HepG2 (cell line): ENCODE data around the gene KAZN. TPM values are rescaled to one million over a fixed set of nuclear protein-coding genes. Genes with fewer than 3 reads are reported as not detected.

ENCODE experiments used
- ATAC-seq: fragments of 200-7000 bp; cut with Tn5 transposase; 3 replicates; pipeline ENCODE4 v1.9.1; 2020; ENCODE audit warnings: mild to moderate bottlenecking, moderate library complexity
- BruUV-seq: library from RNA; stranded (reverse); fragments of 400-500 nt; replicated peaks from 2 replicates; lab custom pipeline; 2021; lab: Mats Ljungman, UMichigan
- CTCF ChIA-PET: fragments of 300-600 bp; formaldehyde crosslinking; extraction: SDS; loops from one replicate; lab custom pipeline; 2021; ENCODE audit warnings: low total read pairs, inconsistent platforms, low intra/inter-chr PET ratio; lab: Yijun Ruan, JAX
- POLR2A ChIA-PET: fragments of 350-600 bp; sonication (Branson Sonifier 250); formaldehyde crosslinking; loops from one replicate; lab custom pipeline; 2020; ENCODE audit warnings: antibody characterized with exemption, inconsistent platforms; lab: Yijun Ruan, JAX
- DNase-seq: peaks from one replicate; pipeline ENCODE4 v3.0.0-alpha.2; 2015; ENCODE audit warnings: low spot score
- FAIRE-seq: peaks from 3 replicates; lab custom pipeline; 2011; peaks lifted over from hg19 to GRCh38; lab: Jason Lieb, UNC
- H2AFZ ChIP-seq: one replicate; pipeline ENCODE4 v1.6.1; 2011; ENCODE audit warnings: low read length, inconsistent platforms
- H3K27ac ChIP-seq: fragments of 300-600 bp; 3 replicates; pipeline ENCODE4 v1.8.0; 2011; ENCODE audit warnings: mixed run types, mild to moderate bottlenecking, mixed read lengths, low read length, inconsistent platforms; ENCODE audit not compliant: insufficient read depth; ENCODE audit errors: extremely low read length
- H3K27me3 ChIP-seq, 2 experiments: fragments of 200-600 bp in 1 of 2; 2 replicates in 1 of 2; 3 replicates in 1 of 2; pipeline versions ENCODE4 v1.6.0 to v1.8.0; 2011; ENCODE audit warnings: low read length in 2 of 2, mild to moderate bottlenecking in 2 of 2, moderate library complexity in 2 of 2, inconsistent platforms in 1 of 2; ENCODE audit not compliant: insufficient read depth in 2 of 2, control insufficient read depth in 1 of 2
- H3K36me3 ChIP-seq, 2 experiments: fragments of 200-600 bp in 1 of 2; replicated peaks in 1 of 2; 2 replicates in 1 of 2; 3 replicates in 1 of 2; pipeline versions ENCODE4 v1.5.1 to v1.8.0; 2011; ENCODE audit warnings: low read length in 2 of 2, inconsistent platforms in 1 of 2; ENCODE audit not compliant: insufficient read depth in 2 of 2, control insufficient read depth in 1 of 2
- H3K4me1 ChIP-seq: 2 replicates; pipeline ENCODE4 v1.5.1; 2012; ENCODE audit warnings: low read length, inconsistent platforms; ENCODE audit not compliant: insufficient read depth
- H3K4me2 ChIP-seq: 2 replicates; pipeline ENCODE4 v1.6.0; 2011; ENCODE audit warnings: low read depth, low read length, inconsistent platforms
- H3K4me3 ChIP-seq, 3 experiments: fragments of 200-600 bp in 1 of 3; sonication (generic), shearing (Covaris generic) in 1 of 3; replicated peaks in 1 of 3; 2 replicates each; pipeline ENCODE4 v1.5.1; 2011 to 2016; ENCODE audit warnings: low read length in 3 of 3, inconsistent platforms in 2 of 3, low read depth in 2 of 3, mild to moderate bottlenecking in 2 of 3, control low read depth in 1 of 3, mixed read lengths in 1 of 3; ENCODE audit not compliant: insufficient read depth in 1 of 3
- H3K79me2 ChIP-seq: one replicate; pipeline ENCODE4 v1.6.1; 2011; ENCODE audit warnings: low read length, inconsistent platforms; ENCODE audit not compliant: insufficient read depth
- H3K9ac ChIP-seq: 2 replicates; pipeline ENCODE4 v1.6.0; 2011; ENCODE audit warnings: mild to moderate bottlenecking, low read depth, low read length, inconsistent platforms; ENCODE audit not compliant: insufficient read depth
- H3K9me3 ChIP-seq: 2 replicates; pipeline ENCODE4 v1.5.1; 2012; ENCODE audit warnings: mild to moderate bottlenecking, low read length
- H4K20me1 ChIP-seq: 2 replicates; pipeline ENCODE4 v1.6.0; 2011; ENCODE audit warnings: inconsistent platforms, mild to moderate bottlenecking, low read length, moderate library complexity; ENCODE audit not compliant: insufficient read depth
- MAFF ChIP-seq: IDR thresholded peaks from 2 replicates; pipeline ENCODE4 v1.6.1; 2011; ENCODE audit warnings: low read depth, low read length, improper control_type of control experiment
- RORA ChIP-seq: sonication (generic); formaldehyde crosslinking; IDR thresholded peaks from 2 replicates; pipeline ENCODE4 v1.5.0; 2020; ENCODE audit warnings: mild to moderate bottlenecking, missing genetic modification reagents, moderate library complexity
- ZFYVE20 ChIP-seq: sonication (generic); formaldehyde crosslinking; IDR thresholded peaks from 2 replicates; pipeline ENCODE4 v1.8.0; 2023; ENCODE audit warnings: low read depth, mild to moderate bottlenecking, moderate library complexity, missing genetic modification reagents, borderline replicate concordance
- WGBS: methylation state at CpG from one replicate; pipeline ENCODE4 v1.1.6; 2017; ENCODE audit warnings: low lambda C conversion rate; 5-methylcytosine and 5-hydroxymethylcytosine counted together
- in situ Hi-C: cut with HindIII; loops from 2 replicates; pipeline ENCODE4 v1.10.0; 2017; ENCODE audit warnings: low pct_unique_long_range_greater_than_20kb; ENCODE audit not compliant: extremely low pct_ligation_motif_present
- intact Hi-C: fragments of 100-400 bp; cut with micrococcal nuclease; formaldehyde crosslinking; loops from one replicate; pipeline ENCODE4 v1.10.0; 2022; ENCODE audit not compliant: unreplicated experiment
- polyA plus RNA-seq, 8 experiments: library from polyadenylated mRNA; depleted of rRNA in 3 of 8; stranded (reverse) in 7 of 8; unstranded in 1 of 8; fragments of >200 nt; fragmentation: Illumina TruSeq in 4 of 8; extraction: Trizol in 4 of 8; gene quantifications; 2 replicates each; pipeline versions ENCODE4 v1.2.1 to v1.2.3, GENCODE V29; 2011 to 2016; ENCODE audit warnings: low read depth in 4 of 8, missing spikeins in 1 of 8, mixed read lengths in 1 of 8; ENCODE audit not compliant: insufficient read depth in 1 of 8
- total RNA-seq, 5 experiments: library from RNA; depleted of rRNA; stranded (reverse); fragments of >200 nt; fragmentation: Illumina TruSeq; extraction: Trizol; gene quantifications; 2 replicates each; pipeline ENCODE4 v1.2.3, GENCODE V29; 2016; ENCODE audit warnings: low read depth in 1 of 5
- TF ChIP-seq, protein P1 (sequence below): fragments of 450-650 bp; IDR thresholded peaks from 2 replicates; pipeline ENCODE4 v1.6.1; 2016
- TF ChIP-seq, protein P2 (sequence below), 2 experiments: IDR thresholded peaks; 2 replicates each; pipeline ENCODE4 v1.6.1; 2011 to 2012; ENCODE audit warnings: low read length in 2 of 2, borderline replicate concordance in 1 of 2, low read depth in 1 of 2, mild to moderate bottlenecking in 1 of 2, moderate library complexity in 1 of 2
- TF ChIP-seq, protein P3 (sequence below): sonication (generic); formaldehyde crosslinking; IDR thresholded peaks from 2 replicates; pipeline ENCODE4 v1.4.0; 2020; ENCODE audit warnings: mild to moderate bottlenecking, missing genetic modification reagents

Gene KAZN
- total and polyA plus RNA-seq, 2 of the 13 experiments (the other 11 are each of a cell fraction or from before 2014, with no cell fraction given): 10.4 to 13.5 TPM

DNA sequence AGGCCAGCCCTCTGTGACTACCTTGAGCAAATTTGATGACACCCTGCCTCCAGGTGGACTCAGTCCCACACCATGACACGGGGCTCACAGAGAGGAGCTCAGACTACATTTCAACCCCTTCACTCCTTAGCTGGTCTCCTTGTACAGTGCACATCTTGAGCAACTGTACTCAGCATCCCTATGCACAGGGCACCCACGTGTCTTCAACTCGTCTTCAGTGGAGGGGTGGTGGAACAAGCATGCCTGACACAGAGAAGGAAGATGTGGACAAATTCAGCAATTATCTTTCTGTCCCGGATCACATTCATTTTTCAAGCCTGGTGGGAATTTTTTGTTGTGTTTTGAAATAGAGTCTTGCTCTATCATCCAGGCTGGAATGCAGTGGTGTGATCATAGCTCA lies 213.7 kb downstream of the KAZN start:
- H3K4me2 ChIP-seq: no peak overlapping the region
- H3K27me3 ChIP-seq: peaks cover 0 to 21% of the 10 kb centered on the region in 2 experiments; a peak in 1 of 5 replicates
- DNase-seq: no peak
- H3K79me2 ChIP-seq: no peaks in the 10 kb centered on the region
- no peaks in the 10 kb centered on the region for H4K20me1 ChIP-seq
- H2AFZ ChIP-seq: no peak overlapping the region
- in situ Hi-C loops (no loop called here), intact Hi-C loops (no loop called here)
- ChIA-PET POLR2A (no interaction called here), CTCF (no interaction called here)
- no peak for ATAC-seq
- 5% methylated on average over 3 of the region's 4 CpGs for WGBS
- peaks cover 8% of the 10 kb centered on the region; the same call in 1 of the 2 replicates for H3K9me3 ChIP-seq
- no peaks in the 10 kb centered on the region for H3K36me3 ChIP-seq
- TF ChIP-seq, protein P1, sequence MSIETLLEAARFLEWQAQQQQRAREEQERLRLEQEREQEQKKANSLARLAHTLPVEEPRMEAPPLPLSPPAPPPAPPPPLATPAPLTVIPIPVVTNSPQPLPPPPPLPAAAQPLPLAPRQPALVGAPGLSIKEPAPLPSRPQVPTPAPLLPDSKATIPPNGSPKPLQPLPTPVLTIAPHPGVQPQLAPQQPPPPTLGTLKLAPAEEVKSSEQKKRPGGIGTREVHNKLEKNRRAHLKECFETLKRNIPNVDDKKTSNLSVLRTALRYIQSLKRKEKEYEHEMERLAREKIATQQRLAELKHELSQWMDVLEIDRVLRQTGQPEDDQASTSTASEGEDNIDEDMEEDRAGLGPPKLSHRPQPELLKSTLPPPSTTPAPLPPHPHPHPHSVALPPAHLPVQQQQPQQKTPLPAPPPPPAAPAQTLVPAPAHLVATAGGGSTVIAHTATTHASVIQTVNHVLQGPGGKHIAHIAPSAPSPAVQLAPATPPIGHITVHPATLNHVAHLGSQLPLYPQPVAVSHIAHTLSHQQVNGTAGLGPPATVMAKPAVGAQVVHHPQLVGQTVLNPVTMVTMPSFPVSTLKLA: peak; percentile 63; the same call in 1 of the 2 replicates
- no peak for TF ChIP-seq MAFF
- no peak for TF ChIP-seq RORA (CRISPR knock-in tag)
- TF ChIP-seq, protein P2, sequence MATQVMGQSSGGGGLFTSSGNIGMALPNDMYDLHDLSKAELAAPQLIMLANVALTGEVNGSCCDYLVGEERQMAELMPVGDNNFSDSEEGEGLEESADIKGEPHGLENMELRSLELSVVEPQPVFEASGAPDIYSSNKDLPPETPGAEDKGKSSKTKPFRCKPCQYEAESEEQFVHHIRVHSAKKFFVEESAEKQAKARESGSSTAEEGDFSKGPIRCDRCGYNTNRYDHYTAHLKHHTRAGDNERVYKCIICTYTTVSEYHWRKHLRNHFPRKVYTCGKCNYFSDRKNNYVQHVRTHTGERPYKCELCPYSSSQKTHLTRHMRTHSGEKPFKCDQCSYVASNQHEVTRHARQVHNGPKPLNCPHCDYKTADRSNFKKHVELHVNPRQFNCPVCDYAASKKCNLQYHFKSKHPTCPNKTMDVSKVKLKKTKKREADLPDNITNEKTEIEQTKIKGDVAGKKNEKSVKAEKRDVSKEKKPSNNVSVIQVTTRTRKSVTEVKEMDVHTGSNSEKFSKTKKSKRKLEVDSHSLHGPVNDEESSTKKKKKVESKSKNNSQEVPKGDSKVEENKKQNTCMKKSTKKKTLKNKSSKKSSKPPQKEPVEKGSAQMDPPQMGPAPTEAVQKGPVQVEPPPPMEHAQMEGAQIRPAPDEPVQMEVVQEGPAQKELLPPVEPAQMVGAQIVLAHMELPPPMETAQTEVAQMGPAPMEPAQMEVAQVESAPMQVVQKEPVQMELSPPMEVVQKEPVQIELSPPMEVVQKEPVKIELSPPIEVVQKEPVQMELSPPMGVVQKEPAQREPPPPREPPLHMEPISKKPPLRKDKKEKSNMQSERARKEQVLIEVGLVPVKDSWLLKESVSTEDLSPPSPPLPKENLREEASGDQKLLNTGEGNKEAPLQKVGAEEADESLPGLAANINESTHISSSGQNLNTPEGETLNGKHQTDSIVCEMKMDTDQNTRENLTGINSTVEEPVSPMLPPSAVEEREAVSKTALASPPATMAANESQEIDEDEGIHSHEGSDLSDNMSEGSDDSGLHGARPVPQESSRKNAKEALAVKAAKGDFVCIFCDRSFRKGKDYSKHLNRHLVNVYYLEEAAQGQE (IDR thresholded peaks at IDR 0.05; ENCODE audit: borderline replicate concordance in 1 of 2, low read depth in 1 of 2, low read length in 2 of 2): no peak
- TF ChIP-seq ZFYVE20 (CRISPR knock-in tag): no peak
- TF ChIP-seq, protein P3, sequence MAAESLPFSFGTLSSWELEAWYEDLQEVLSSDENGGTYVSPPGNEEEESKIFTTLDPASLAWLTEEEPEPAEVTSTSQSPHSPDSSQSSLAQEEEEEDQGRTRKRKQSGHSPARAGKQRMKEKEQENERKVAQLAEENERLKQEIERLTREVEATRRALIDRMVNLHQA (CRISPR knock-in tag): no peak
- no peak overlapping the region for H3K27ac ChIP-seq
- no peak overlapping the region for H3K9ac ChIP-seq
- no peak for FAIRE-seq
- no peaks in the 10 kb centered on the region for H3K4me1 ChIP-seq
- no peak overlapping the region for H3K4me3 ChIP-seq
- BruUV-seq: no TSS peak
